BJ (cell line): ENCODE data around the gene EXOC7. TPM values are rescaled to one million over a fixed set of nuclear protein-coding genes. Genes with fewer than 3 reads are reported as not detected.
"Not testable (repeated sequence)": the region's sequence is repeated elsewhere in the genome, so short reads cannot be mapped to it uniquely, and the experiment has no call there.

Experiments
- CTCF ChIA-PET: fragments of 350-600 bp; formaldehyde crosslinking; extraction: SDS; loops from one replicate; lab custom pipeline; 2021; ENCODE audit warnings: antibody characterized with exemption, inconsistent platforms; lab: Yijun Ruan, JAX
- POLR2A ChIA-PET: fragments of 300-600 bp; sonication (Branson Sonifier 250); formaldehyde crosslinking; extraction: SDS; loops from one replicate; lab custom pipeline; 2021; ENCODE audit warnings: antibody characterized with exemption; lab: Charles Lee
- DNase-seq: peaks from one replicate; pipeline ENCODE4 v3.0.0-alpha.2; 2011; ENCODE audit warnings: low read depth
- H3K27me3 ChIP-seq: 2 replicates; pipeline ENCODE4 v1.6.0; 2011; ENCODE audit warnings: low read length; ENCODE audit not compliant: control insufficient read depth, insufficient read depth
- H3K36me3 ChIP-seq: 2 replicates; pipeline ENCODE4 v1.5.1; 2011; ENCODE audit warnings: low read length; ENCODE audit not compliant: control insufficient read depth, insufficient read depth
- H3K4me3 ChIP-seq: 2 replicates; pipeline ENCODE4 v1.5.1; 2011; ENCODE audit warnings: low read depth, mild to moderate bottlenecking, control low read depth, low read length
- CTCF ChIP-seq: IDR thresholded peaks from 2 replicates; pipeline ENCODE4 v1.5.1; 2011; ENCODE audit warnings: low read depth, mild to moderate bottlenecking, control low read depth, inconsistent platforms, low read length, moderate library complexity; ENCODE audit not compliant: insufficient read depth
- polyA plus RNA-seq: library from polyadenylated mRNA; depleted of rRNA; stranded (reverse); fragments of >200 nt; gene quantifications from 2 replicates; pipeline ENCODE4 v1.2.3, GENCODE V29; 2011

EXOC7 gene
- polyA plus RNA-seq, 1 experiment: 122 TPM

- peaks cover 41% of the 10 kb centered on the region for H3K36me3 ChIP-seq
- ChIA-PET POLR2A (no interaction called here), CTCF (interaction anchor here (0.8 kb wide), 1 partner anchor 76 kb away, joined by 3 read pairs; no protein-coding TSS in a partner anchor)
- TF ChIP-seq CTCF: no peak
- no peak overlapping the region for H3K4me3 ChIP-seq
- no peak for DNase-seq
- H3K27me3 ChIP-seq: no peaks in the 10 kb centered on the region
Measured at GRCh38 chr17:76046064-76046463, 57.5 kb downstream of the EXOC7 start.

GRCh38 chr17:76044475-76045007, 59.0 kb downstream of the EXOC7 start:
- H3K27me3 ChIP-seq, DNase-seq, POLR2A ChIA-PET, CTCF ChIA-PET, H3K4me3 ChIP-seq: not testable (repeated sequence)
- H3K36me3 ChIP-seq: peaks cover 47% of the 10 kb centered on the region

DNA sequence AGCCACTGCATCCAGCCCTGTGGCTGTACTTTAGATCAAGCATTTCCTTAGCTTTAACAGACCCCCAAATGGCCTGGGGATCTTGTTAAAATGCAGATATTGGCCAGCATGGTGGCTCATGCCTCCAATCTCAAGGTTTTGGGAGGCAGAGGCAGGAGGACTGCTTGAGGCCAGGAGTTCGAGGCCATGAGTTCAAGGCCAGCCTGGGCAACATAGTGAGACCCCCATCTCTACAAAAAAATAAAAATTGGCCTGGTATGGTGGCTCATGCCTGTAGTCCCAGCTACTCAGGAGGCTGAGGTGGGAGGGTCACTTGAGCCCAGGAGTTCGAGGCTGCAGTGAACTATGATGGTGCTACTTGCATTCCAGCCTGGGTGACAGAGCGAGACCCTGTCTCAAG, 60.7 kb downstream of the EXOC7 start:
- H3K27me3 ChIP-seq, DNase-seq, POLR2A ChIA-PET, H3K4me3 ChIP-seq: not testable (repeated sequence)
- CTCF ChIA-PET: interaction anchor here (1.2 kb wide), 2 partner anchors 22 to 28 kb away, joined by 3 to 4 read pairs; no protein-coding TSS in a partner anchor
- peaks cover 50% of the 10 kb centered on the region for H3K36me3 ChIP-seq

- Histone ChIP-seq H3K36me3 (peaks cover 40% of the 10 kb centered on the region), H3K4me3 (no peak overlapping the region), H3K27me3 (no peaks in the 10 kb centered on the region)
- no peak for TF ChIP-seq CTCF
- ChIA-PET POLR2A (interaction anchor here (0.6 to 0.7 kb wide), 2 partner anchors 25 to 249 kb away, joined by 3 read pairs; no protein-coding TSS in a partner anchor), CTCF (no interaction called here)
- no peak for DNase-seq
Measured at GRCh38 chr17:76040376-76040775, 63.2 kb downstream of the EXOC7 start.

- DNase-seq: no peak
- no peak overlapping the region for H3K4me3 ChIP-seq
- no peaks in the 10 kb centered on the region for H3K27me3 ChIP-seq
- H3K36me3 ChIP-seq: peaks cover 33% of the 10 kb centered on the region
- ChIA-PET POLR2A (no interaction called here), CTCF (interaction anchor here (0.6 kb wide), 1 partner anchor 1010 kb away, joined by 3 read pairs; no protein-coding TSS in a partner anchor)
- TF ChIP-seq CTCF: no peak
Measured at GRCh38 chr17:76039121-76039520, 64.5 kb downstream of the EXOC7 start.

DNA sequence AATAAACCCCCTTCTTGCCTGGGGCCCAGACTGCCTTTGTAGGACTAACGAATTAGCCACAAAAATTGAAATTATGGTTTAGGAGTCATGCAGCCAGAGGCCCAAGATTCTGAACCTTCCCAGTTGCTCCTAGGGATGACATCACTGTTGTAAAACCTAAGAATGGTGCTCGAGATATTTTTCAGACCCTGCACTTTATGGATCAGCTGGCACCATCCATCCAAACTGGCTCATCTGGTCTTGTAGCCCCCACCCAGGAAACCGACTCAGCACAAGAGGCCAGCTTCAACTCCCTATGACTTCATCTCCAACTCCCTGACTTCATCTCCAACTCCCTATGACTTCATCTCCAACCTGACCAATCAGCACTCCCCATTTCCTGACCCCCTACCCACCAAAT, 65.5 kb downstream of the EXOC7 start:
- Histone ChIP-seq H3K36me3 (peaks cover 25% of the 10 kb centered on the region), H3K27me3 (no peaks in the 10 kb centered on the region), H3K4me3 (no peak overlapping the region)
- TF ChIP-seq CTCF: no peak
- POLR2A ChIA-PET: no interaction called here
- DNase-seq: no peak
- CTCF ChIA-PET: no interaction called here
